ENCODE measurements around the gene HLA-DQB1. TPM values are rescaled to one million over a fixed set of nuclear protein-coding genes. Genes with fewer than 3 reads are reported as not detected.
"Not testable (repeated sequence)": the region's sequence is repeated elsewhere in the genome, so short reads cannot be mapped to it uniquely, and the experiment has no call there.

HLA-DQB1 gene
- total RNA-seq, 1 experiment from 2014 or later: 2.1 TPM

DNA sequence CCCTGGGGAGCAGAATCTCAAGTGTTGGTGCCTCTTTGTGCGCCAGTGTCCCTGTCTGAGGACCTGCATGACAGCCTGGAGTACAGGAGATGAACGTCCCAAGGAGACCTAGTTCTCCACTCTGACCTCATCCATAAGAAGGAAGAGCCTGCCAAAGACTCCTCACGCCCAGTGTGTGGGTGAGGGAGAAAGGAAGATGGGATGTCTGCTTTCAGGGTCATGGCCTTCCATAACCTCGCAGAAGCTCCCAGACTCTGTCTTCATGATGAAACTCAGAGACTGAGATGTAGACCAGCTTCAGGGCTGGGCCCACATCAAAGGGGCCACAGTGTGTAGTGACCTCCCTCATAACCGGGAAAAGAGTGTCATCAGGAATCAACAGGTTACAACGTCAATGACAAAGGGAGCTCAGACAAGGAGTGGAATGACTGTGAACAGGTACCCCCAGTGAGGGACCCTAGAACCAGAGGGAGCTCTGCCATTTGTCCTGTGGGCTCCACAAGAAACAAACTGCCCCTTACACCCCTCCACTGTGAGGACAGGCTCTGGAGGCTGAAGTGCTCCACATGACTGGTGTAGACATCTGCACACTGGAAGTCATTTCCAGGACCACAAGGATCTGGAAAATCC, 8.1 kb downstream of the HLA-DQB1 start:
- no peak overlapping the region for H3K27ac ChIP-seq (ENCODE audit: low read depth, low read length)
- no peak overlapping the region for H3K9ac ChIP-seq (ENCODE audit: low read length)
- no peaks in the 10 kb centered on the region for H4K20me1 ChIP-seq (ENCODE audit: insufficient read depth)
- no peaks in the 10 kb centered on the region for H3K36me3 ChIP-seq (ENCODE audit: control insufficient read depth in 1 of 2, insufficient read depth in 2 of 2, low read length in 2 of 2)
- intact Hi-C loops (cut with micrococcal nuclease): no loop called here
- ChIA-PET RAD21 (ENCODE audit: low non-redundant PET in 1 of 2, low total read pairs in 2 of 2, uncharacterized antibody in 2 of 2, unreplicated experiment in 2 of 2) (interaction anchor here in 1 of 2 experiments (0.6 kb wide), 1 partner anchor 187 kb away, joined by 4 read pairs; no protein-coding TSS in a partner anchor), CTCF (no interaction called here), POLR2A (no interaction called here)
- no peaks in the 10 kb centered on the region for H3K79me2 ChIP-seq (ENCODE audit: insufficient read depth, low read length)
- H3K4me3 ChIP-seq (replicated peaks in 1 of 2; ENCODE audit: low read depth in 1 of 2, low read length in 2 of 2): no peak overlapping the region
- TF ChIP-seq SP1 (IDR thresholded peaks at IDR 0.05; ENCODE audit: low read depth) (no peak), SIN3A (IDR thresholded peaks at IDR 0.05; ENCODE audit: low read depth) (no peak), POLR2A (IDR thresholded peaks at IDR 0.05; ENCODE audit: borderline replicate concordance, extremely low read depth, insufficient read depth, insufficient read length) (no peak), ZNF274 (IDR thresholded peaks at IDR 0.05; ENCODE audit: low read depth, low read length) (no peak), RAD21 (IDR thresholded peaks at IDR 0.05; ENCODE audit: low read depth) (no peak), ELF1 (IDR thresholded peaks at IDR 0.05; ENCODE audit: borderline replicate concordance, low read depth) (no peak), CBX3 (IDR thresholded peaks at IDR 0.05; ENCODE audit: low read depth) (no peak), SRF (IDR thresholded peaks at IDR 0.05; ENCODE audit: low read depth) (no peak), YY1 (IDR thresholded peaks at IDR 0.05; ENCODE audit: extremely low read depth, insufficient replicate concordance, low read depth, low read length) (no peak), EZH2 (IDR thresholded peaks at IDR 0.05) (no peak), POLR2AphosphoS5 (IDR thresholded peaks at IDR 0.05; ENCODE audit: low read depth, low read length) (no peak)
- TF ChIP-seq, protein P1, sequence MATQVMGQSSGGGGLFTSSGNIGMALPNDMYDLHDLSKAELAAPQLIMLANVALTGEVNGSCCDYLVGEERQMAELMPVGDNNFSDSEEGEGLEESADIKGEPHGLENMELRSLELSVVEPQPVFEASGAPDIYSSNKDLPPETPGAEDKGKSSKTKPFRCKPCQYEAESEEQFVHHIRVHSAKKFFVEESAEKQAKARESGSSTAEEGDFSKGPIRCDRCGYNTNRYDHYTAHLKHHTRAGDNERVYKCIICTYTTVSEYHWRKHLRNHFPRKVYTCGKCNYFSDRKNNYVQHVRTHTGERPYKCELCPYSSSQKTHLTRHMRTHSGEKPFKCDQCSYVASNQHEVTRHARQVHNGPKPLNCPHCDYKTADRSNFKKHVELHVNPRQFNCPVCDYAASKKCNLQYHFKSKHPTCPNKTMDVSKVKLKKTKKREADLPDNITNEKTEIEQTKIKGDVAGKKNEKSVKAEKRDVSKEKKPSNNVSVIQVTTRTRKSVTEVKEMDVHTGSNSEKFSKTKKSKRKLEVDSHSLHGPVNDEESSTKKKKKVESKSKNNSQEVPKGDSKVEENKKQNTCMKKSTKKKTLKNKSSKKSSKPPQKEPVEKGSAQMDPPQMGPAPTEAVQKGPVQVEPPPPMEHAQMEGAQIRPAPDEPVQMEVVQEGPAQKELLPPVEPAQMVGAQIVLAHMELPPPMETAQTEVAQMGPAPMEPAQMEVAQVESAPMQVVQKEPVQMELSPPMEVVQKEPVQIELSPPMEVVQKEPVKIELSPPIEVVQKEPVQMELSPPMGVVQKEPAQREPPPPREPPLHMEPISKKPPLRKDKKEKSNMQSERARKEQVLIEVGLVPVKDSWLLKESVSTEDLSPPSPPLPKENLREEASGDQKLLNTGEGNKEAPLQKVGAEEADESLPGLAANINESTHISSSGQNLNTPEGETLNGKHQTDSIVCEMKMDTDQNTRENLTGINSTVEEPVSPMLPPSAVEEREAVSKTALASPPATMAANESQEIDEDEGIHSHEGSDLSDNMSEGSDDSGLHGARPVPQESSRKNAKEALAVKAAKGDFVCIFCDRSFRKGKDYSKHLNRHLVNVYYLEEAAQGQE (IDR thresholded peaks at IDR 0.05; ENCODE audit: low read depth): no peak
- TF ChIP-seq, protein P2, sequence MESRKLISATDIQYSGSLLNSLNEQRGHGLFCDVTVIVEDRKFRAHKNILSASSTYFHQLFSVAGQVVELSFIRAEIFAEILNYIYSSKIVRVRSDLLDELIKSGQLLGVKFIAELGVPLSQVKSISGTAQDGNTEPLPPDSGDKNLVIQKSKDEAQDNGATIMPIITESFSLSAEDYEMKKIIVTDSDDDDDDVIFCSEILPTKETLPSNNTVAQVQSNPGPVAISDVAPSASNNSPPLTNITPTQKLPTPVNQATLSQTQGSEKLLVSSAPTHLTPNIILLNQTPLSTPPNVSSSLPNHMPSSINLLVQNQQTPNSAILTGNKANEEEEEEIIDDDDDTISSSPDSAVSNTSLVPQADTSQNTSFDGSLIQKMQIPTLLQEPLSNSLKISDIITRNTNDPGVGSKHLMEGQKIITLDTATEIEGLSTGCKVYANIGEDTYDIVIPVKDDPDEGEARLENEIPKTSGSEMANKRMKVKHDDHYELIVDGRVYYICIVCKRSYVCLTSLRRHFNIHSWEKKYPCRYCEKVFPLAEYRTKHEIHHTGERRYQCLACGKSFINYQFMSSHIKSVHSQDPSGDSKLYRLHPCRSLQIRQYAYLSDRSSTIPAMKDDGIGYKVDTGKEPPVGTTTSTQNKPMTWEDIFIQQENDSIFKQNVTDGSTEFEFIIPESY (IDR thresholded peaks at IDR 0.05; ENCODE audit: extremely low read depth, insufficient replicate concordance, low read length): no peak
- TF ChIP-seq, protein P3, sequence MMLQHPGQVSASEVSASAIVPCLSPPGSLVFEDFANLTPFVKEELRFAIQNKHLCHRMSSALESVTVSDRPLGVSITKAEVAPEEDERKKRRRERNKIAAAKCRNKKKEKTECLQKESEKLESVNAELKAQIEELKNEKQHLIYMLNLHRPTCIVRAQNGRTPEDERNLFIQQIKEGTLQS (IDR thresholded peaks at IDR 0.05): no peak
- no peak for DNase-seq (ENCODE audit: low read depth, low spot score)
- no peaks in the 10 kb centered on the region for H3K9me3 ChIP-seq (ENCODE audit: control insufficient read depth in 1 of 2, insufficient read depth in 1 of 2, low read depth in 1 of 2, low read length in 2 of 2)
- H3K9me2 ChIP-seq (ENCODE audit: insufficient read depth): no peaks in the 10 kb centered on the region
- no TSS peak for BruUV-seq (replicated peaks)
- no peak overlapping the region for H2AFZ ChIP-seq (ENCODE audit: low read depth, low read length, poor library complexity, severe bottlenecking)
- H3K4me1 ChIP-seq (ENCODE audit: control insufficient read depth in 1 of 2, insufficient read depth in 2 of 2, low read length in 2 of 2): no peaks in the 10 kb centered on the region
- no peak for ATAC-seq
- H3K4me2 ChIP-seq (ENCODE audit: low read length): no peak overlapping the region
- no peaks in the 10 kb centered on the region for H3K27me3 ChIP-seq (ENCODE audit: insufficient read depth, low read length)

DNA sequence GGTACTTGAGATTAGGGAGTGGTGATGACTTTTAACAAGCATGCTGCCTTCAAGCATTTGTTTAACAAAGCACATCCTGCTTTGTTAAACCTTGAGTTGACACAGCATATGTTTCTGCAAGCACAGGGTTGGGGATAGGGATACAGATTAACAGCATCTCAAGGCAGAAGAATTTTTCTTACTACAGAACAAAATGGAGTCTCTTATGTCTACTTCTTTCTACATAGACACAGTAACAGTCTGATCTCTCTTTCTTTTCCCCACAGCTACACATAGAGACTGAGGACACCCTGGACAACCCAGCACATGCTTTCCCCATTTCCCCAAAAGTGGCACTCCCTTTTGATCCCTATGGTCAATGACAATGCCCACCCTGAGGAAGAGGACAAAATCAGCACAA, 8.6 kb downstream of the HLA-DQB1 start:
- intact Hi-C loops (cut with micrococcal nuclease); H3K9me3 ChIP-seq (ENCODE audit: control insufficient read depth in 1 of 2, insufficient read depth in 1 of 2, low read depth in 1 of 2, low read length in 2 of 2); H3K27ac ChIP-seq (ENCODE audit: low read depth, low read length); H4K20me1 ChIP-seq (ENCODE audit: insufficient read depth); H3K79me2 ChIP-seq (ENCODE audit: insufficient read depth, low read length); H3K36me3 ChIP-seq (ENCODE audit: control insufficient read depth in 1 of 2, insufficient read depth in 2 of 2, low read length in 2 of 2); DNase-seq (ENCODE audit: low read depth, low spot score); RAD21 ChIA-PET (ENCODE audit: low non-redundant PET in 1 of 2, low total read pairs in 2 of 2, uncharacterized antibody in 2 of 2, unreplicated experiment in 2 of 2); H2AFZ ChIP-seq (ENCODE audit: low read depth, low read length, poor library complexity, severe bottlenecking); H3K4me1 ChIP-seq (ENCODE audit: control insufficient read depth in 1 of 2, insufficient read depth in 2 of 2, low read length in 2 of 2); H3K9ac ChIP-seq (ENCODE audit: low read length); H3K9me2 ChIP-seq (ENCODE audit: insufficient read depth); H3K4me2 ChIP-seq (ENCODE audit: low read length); POLR2A ChIA-PET; CTCF ChIA-PET; H3K27me3 ChIP-seq (ENCODE audit: insufficient read depth, low read length); ATAC-seq; H3K4me3 ChIP-seq (replicated peaks in 1 of 2; ENCODE audit: low read depth in 1 of 2, low read length in 2 of 2); BruUV-seq (replicated peaks): not testable (repeated sequence)

Data from HCT116 (cell line).